Hepatocyte (in vitro differentiated cells): Measurements from ENCODE around the gene IGSF11. TPM values are rescaled to one million over a fixed set of nuclear protein-coding genes. Genes with fewer than 3 reads are reported as not detected.

Experiments
- DNase-seq: peaks from one replicate; pipeline ENCODE4 v3.0.0-alpha.2; 2016; ENCODE audit warnings: low spot score
- H2AFZ ChIP-seq: fragments of 200-600 bp; sonication (generic); 2 replicates; pipeline ENCODE4 v1.6.0; 2016; ENCODE audit warnings: antibody characterized with exemption, mild to moderate bottlenecking
- H3K27ac ChIP-seq: fragments of 200-600 bp; sonication (generic); 2 replicates; pipeline ENCODE4 v1.5.1; 2016; ENCODE audit warnings: mild to moderate bottlenecking
- H3K27me3 ChIP-seq: fragments of 200-600 bp; sonication (generic); 2 replicates; pipeline ENCODE4 v1.6.1; 2016
- H3K36me3 ChIP-seq: fragments of 200-600 bp; sonication (generic); replicated peaks from 2 replicates; pipeline ENCODE4 v1.5.1; 2016; ENCODE audit warnings: low read depth; ENCODE audit not compliant: insufficient read depth
- H3K4me1 ChIP-seq: fragments of 200-600 bp; sonication (generic); 2 replicates; pipeline ENCODE4 v1.5.1; 2016; ENCODE audit warnings: mild to moderate bottlenecking, moderate library complexity; ENCODE audit not compliant: insufficient read depth
- H3K4me2 ChIP-seq: fragments of 200-600 bp; sonication (generic); 2 replicates; pipeline ENCODE4 v1.6.0; 2016
- H3K4me3 ChIP-seq: fragments of 200-600 bp; sonication (generic); 2 replicates; pipeline ENCODE4 v1.5.1; 2016; ENCODE audit warnings: mild to moderate bottlenecking
- H3K79me2 ChIP-seq: fragments of 200-600 bp; sonication (generic); 2 replicates; pipeline ENCODE4 v1.6.0; 2017; ENCODE audit warnings: mild to moderate bottlenecking
- H3K9me2 ChIP-seq: fragments of 200-600 bp; sonication (generic); replicated peaks from 2 replicates; pipeline ENCODE4 v1.6.0; 2017; ENCODE audit warnings: mild to moderate bottlenecking; ENCODE audit not compliant: insufficient read depth
- H3K9me3 ChIP-seq: fragments of 200-600 bp; sonication (generic); 2 replicates; pipeline ENCODE4 v1.5.1; 2016; ENCODE audit warnings: low read depth, mild to moderate bottlenecking
- H4K20me1 ChIP-seq: fragments of 200-600 bp; sonication (generic); 2 replicates; pipeline ENCODE4 v1.6.0; 2016; ENCODE audit warnings: mild to moderate bottlenecking; ENCODE audit not compliant: insufficient read depth, poor library complexity, severe bottlenecking
- EZH2 ChIP-seq: fragments of 200-600 bp; sonication (generic); IDR thresholded peaks from 2 replicates; pipeline ENCODE4 v1.6.1; 2016; ENCODE audit warnings: antibody characterized with exemption, mild to moderate bottlenecking, borderline replicate concordance
- EZH2phosphoT487 ChIP-seq: fragments of 200-600 bp; sonication (generic); IDR thresholded peaks from one replicate; pipeline ENCODE4 v1.6.1; 2018; ENCODE audit warnings: antibody characterized with exemption, mild to moderate bottlenecking, low read depth, moderate library complexity; ENCODE audit not compliant: unreplicated experiment, severe bottlenecking
- WGBS: methylation state at CpG from one replicate; pipeline ENCODE4 v1.1.6; 2016; ENCODE audit warnings: low lambda C conversion rate; ENCODE audit errors: missing lambda C conversion rate; 5-methylcytosine and 5-hydroxymethylcytosine counted together
- polyA plus RNA-seq: library from polyadenylated mRNA; unstranded; fragments of >200 nt; fragmentation: Nextera tagmentation; extraction: Ambion mirVana; gene quantifications from 2 replicates; pipeline ENCODE4 v1.2.1, GENCODE V29; 2016
- total RNA-seq: library from RNA; depleted of rRNA; stranded (reverse); fragments of >200 nt; gene quantifications from 2 replicates; pipeline ENCODE4 v1.2.3, GENCODE V29; 2014
- TF ChIP-seq, protein P1 (sequence below): fragments of 200-600 bp; sonication (generic); IDR thresholded peaks from 2 replicates; pipeline ENCODE4 v1.5.1; 2016; ENCODE audit warnings: antibody characterized with exemption, mild to moderate bottlenecking; ENCODE audit not compliant: poor library complexity

IGSF11 gene
- total and polyA plus RNA-seq, 2 experiments from 2014 or later: 1.0 TPM; not detected in 1

DNA sequence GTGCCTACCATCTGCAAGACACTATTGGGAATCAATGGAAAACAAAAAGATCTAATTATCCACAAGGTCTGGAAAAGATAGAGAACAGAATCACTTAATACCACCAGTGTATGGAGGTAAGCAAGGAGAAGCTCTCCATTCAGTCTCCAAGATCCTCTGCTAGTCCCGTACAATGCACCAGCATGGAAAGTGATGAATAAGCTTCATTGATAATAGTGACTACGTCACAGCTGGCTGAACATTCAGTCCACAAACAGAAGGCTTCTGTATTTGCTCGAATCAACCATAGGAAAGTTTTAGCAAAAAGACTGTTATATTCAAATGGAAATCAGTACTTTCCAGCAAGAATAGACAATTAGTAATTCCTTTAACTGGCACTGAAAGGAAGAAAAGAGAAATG, 42.9 kb downstream of the IGSF11 start:
- Histone ChIP-seq H3K4me1 (no peaks in the 10 kb centered on the region), H3K4me2 (no peak overlapping the region), H3K9me3 (no peaks in the 10 kb centered on the region), H2AFZ (no peak overlapping the region), H3K27me3 (no peaks in the 10 kb centered on the region), H3K9me2 (no peaks in the 10 kb centered on the region), H3K4me3 (no peak overlapping the region), H3K36me3 (no peaks in the 10 kb centered on the region), H3K27ac (no peak overlapping the region), H4K20me1 (no peaks in the 10 kb centered on the region), H3K79me2 (no peaks in the 10 kb centered on the region)
- no peak for DNase-seq
- 75% methylated on average over 3 of the region's 3 CpGs for WGBS
- TF ChIP-seq, protein P1, sequence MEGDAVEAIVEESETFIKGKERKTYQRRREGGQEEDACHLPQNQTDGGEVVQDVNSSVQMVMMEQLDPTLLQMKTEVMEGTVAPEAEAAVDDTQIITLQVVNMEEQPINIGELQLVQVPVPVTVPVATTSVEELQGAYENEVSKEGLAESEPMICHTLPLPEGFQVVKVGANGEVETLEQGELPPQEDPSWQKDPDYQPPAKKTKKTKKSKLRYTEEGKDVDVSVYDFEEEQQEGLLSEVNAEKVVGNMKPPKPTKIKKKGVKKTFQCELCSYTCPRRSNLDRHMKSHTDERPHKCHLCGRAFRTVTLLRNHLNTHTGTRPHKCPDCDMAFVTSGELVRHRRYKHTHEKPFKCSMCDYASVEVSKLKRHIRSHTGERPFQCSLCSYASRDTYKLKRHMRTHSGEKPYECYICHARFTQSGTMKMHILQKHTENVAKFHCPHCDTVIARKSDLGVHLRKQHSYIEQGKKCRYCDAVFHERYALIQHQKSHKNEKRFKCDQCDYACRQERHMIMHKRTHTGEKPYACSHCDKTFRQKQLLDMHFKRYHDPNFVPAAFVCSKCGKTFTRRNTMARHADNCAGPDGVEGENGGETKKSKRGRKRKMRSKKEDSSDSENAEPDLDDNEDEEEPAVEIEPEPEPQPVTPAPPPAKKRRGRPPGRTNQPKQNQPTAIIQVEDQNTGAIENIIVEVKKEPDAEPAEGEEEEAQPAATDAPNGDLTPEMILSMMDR: no peak
- TF ChIP-seq EZH2phosphoT487: no peak
- TF ChIP-seq EZH2: no peak

DNA sequence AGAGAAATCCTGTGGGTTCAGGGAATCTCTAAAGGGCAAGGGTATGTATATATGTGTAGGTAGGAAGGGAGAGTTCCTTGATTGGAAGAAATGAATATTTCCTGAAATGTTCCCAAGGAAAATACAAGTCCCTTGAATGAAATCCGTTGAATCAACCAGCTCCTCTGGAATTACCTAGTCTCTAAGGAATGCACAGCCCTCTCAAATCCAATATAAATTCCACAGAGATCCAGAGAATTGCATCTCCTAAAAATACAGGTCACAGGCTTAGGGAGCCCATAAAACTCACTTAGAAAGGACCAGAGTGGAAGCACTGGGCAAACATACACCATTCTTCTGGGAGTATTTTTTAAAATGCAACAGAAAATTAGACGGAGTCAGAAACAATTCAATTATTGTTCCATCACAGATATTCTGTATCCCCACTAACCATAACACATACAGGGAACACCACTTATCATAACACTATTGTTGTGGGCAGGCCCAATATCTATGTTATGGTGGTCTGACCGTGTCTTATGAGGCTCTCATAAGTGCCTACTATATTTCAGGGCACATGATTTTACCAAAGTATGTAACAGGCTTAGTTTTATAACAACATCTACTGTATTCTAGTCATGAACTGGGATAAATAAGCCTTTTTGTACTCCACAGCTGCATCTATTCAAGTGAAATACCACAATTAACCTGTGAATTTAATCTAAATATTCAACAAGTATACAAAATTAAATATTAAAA, 43.7 kb downstream of the IGSF11 start:
- no peak overlapping the region for H3K27ac ChIP-seq
- no peak overlapping the region for H2AFZ ChIP-seq
- H3K9me3 ChIP-seq: no peaks in the 10 kb centered on the region
- DNase-seq: no peak
- no peaks in the 10 kb centered on the region for H3K9me2 ChIP-seq
- no peaks in the 10 kb centered on the region for H3K36me3 ChIP-seq
- no peaks in the 10 kb centered on the region for H3K79me2 ChIP-seq
- WGBS: 69% methylated on average over 3 of the region's 3 CpGs
- no peak overlapping the region for H3K4me3 ChIP-seq
- H3K27me3 ChIP-seq: no peaks in the 10 kb centered on the region
- TF ChIP-seq, protein P1: no peak
- TF ChIP-seq EZH2phosphoT487 (no peak), EZH2 (no peak)
- no peak overlapping the region for H3K4me2 ChIP-seq
- no peaks in the 10 kb centered on the region for H3K4me1 ChIP-seq
- H4K20me1 ChIP-seq: no peaks in the 10 kb centered on the region

DNA sequence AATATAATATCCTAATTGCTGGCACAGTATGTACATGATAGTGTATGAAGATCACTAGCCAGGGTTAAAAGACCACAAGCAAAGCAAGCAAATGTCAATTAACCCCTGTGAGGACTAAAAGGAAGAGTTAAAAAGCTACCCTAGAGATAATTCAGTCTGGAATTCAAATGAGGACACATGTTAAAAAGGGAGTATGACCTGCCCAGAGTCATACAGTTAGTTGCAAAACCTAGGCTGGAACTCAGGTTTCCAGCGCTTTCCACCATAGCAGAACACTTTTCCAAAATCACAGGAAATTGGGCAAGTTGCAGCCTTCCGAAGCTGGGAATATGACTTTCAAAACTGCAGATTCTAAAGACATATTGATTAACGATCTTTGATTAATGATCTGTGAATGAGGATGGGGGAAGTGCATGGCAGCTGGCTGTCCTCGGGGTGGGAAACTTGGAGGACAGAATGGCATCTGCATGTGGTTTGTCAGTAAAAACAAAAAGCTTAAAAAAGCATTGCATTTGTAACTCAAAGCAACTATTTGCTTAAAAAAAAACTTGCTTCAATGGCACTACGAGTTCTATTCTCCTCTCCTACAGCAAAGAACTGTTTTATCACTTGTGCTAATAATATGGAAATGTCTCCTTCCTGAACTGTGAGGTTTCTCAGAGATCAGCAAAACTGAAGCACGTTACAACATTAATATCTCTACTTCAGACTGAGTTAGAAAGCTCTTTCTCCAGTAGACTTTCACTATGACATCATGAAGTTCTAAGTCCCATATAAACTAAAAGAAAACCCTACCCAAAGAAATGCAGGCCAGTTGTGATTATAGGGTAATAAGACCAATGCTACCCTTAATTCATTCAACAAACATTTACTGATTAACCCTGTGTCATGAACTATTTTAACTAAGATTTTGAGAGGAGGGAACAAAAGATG, 46.2 kb downstream of the IGSF11 start:
- no peaks in the 10 kb centered on the region for H3K36me3 ChIP-seq

More for the DNA sequence above, 46.2 kb downstream of the IGSF11 start:
- DNase-seq: no peak
- Histone ChIP-seq H3K4me3 (no peak overlapping the region), H4K20me1 (no peaks in the 10 kb centered on the region), H3K9me2 (no peaks in the 10 kb centered on the region), H3K4me1 (no peaks in the 10 kb centered on the region), H3K27me3 (no peaks in the 10 kb centered on the region), H3K27ac (no peak overlapping the region), H2AFZ (no peak overlapping the region), H3K9me3 (no peaks in the 10 kb centered on the region), H3K79me2 (no peaks in the 10 kb centered on the region), H3K4me2 (no peak overlapping the region)
- TF ChIP-seq EZH2phosphoT487 (no peak), EZH2 (no peak)
- TF ChIP-seq, protein P1: no peak
- WGBS: 51% methylated on average over 6 of the region's 6 CpGs
